Raji (cell line): ENCODE measurements around the gene TMEM109.

Experiments used
- POLR2A ChIP-seq: IDR thresholded peaks from 2 replicates; pipeline ENCODE4 v1.6.1; 2011; ENCODE audit warnings: low read depth, low read length, control low read depth; ENCODE audit not compliant: insufficient read depth

The TMEM109 gene

GRCh38 chr11:60927061-60927592, 13.2 kb downstream of the TMEM109 start:
- no peak for TF ChIP-seq POLR2A

- no peak for TF ChIP-seq POLR2A
Observed at GRCh38 chr11:60927600-60927999, 13.6 kb downstream of the TMEM109 start.

GRCh38 chr11:60928563-60929001, 14.6 kb downstream of the TMEM109 start:
- TF ChIP-seq POLR2A: no peak

GRCh38 chr11:60929764-60930163, 15.8 kb downstream of the TMEM109 start:
- TF ChIP-seq POLR2A: no peak

- TF ChIP-seq POLR2A: no peak
Observed at GRCh38 chr11:60930394-60930793, 16.4 kb downstream of the TMEM109 start.

GRCh38 chr11:60931917-60932316, 18.0 kb downstream of the TMEM109 start:
- no peak for TF ChIP-seq POLR2A

- TF ChIP-seq POLR2A: peak; percentile 60
Observed at GRCh38 chr11:60932605-60933356, 18.8 kb downstream of the TMEM109 start.

GRCh38 chr11:60933416-60934123, 19.6 kb downstream of the TMEM109 start:
- TF ChIP-seq POLR2A: no peak

GRCh38 chr11:60934124-60934789, 20.3 kb downstream of the TMEM109 start:
- no peak for TF ChIP-seq POLR2A

GRCh38 chr11:60934790-60935605, 21.0 kb downstream of the TMEM109 start:
- TF ChIP-seq POLR2A: no peak

GRCh38 chr11:60935676-60936442, 21.9 kb downstream of the TMEM109 start:
- no peak for TF ChIP-seq POLR2A

GRCh38 chr11:60936467-60937143, 22.6 kb downstream of the TMEM109 start:
- no peak for TF ChIP-seq POLR2A

- no peak for TF ChIP-seq POLR2A
Observed at GRCh38 chr11:60937144-60937527, 23.2 kb downstream of the TMEM109 start.
